Thoracic aorta (tissue), 2 donors: Measurements from ENCODE around the gene MCM5. TPM values are rescaled to one million over a fixed set of nuclear protein-coding genes. Genes with fewer than 3 reads are reported as not detected.
A peak's percentile ranks its signal among the peaks of the same experiment; 100 is the strongest.

Experiments used
- ATAC-seq: fragments of 150-250 bp; one replicate; pipeline ENCODE4 v1.8.0; 2017; ENCODE audit warnings: low read depth; ENCODE audit not compliant: insufficient number of reproducible peaks, low FRiP score
- DNase-seq: peaks from one replicate; pipeline ENCODE4 v3.0.0-alpha.2; 2020; ENCODE audit warnings: low spot score
- H3K27ac ChIP-seq, 2 donors: fragments of 200-600 bp; sonication (generic); 1 replicate in 1 of 2; 2 replicates in 1 of 2; pipeline ENCODE4 v1.5.1; 2016; ENCODE audit warnings: mild to moderate bottlenecking in 2 of 2, moderate library complexity in 2 of 2
- H3K27me3 ChIP-seq: fragments of 200-600 bp; sonication (generic); replicated peaks from 2 replicates; pipeline ENCODE4 v1.6.0; 2016; ENCODE audit warnings: mild to moderate bottlenecking; ENCODE audit not compliant: insufficient read depth
- H3K36me3 ChIP-seq: fragments of 200-600 bp; sonication (generic); one replicate; pipeline ENCODE4 v1.5.1; 2016
- H3K4me1 ChIP-seq, 2 donors: fragments of 200-600 bp; sonication (generic); 1 replicate in 1 of 2; 2 replicates in 1 of 2; pipeline versions ENCODE4 v1.5.1 to v1.6.0; 2016; ENCODE audit warnings: low read depth in 2 of 2, mild to moderate bottlenecking in 1 of 2; ENCODE audit not compliant: control insufficient read depth in 1 of 2
- H3K4me3 ChIP-seq: fragments of 200-600 bp; sonication (generic); 2 replicates; pipeline ENCODE4 v1.5.1; 2016; ENCODE audit warnings: mild to moderate bottlenecking
- H3K9me3 ChIP-seq: fragments of 200-600 bp; sonication (generic); 2 replicates; pipeline ENCODE4 v1.5.1; 2016
- total RNA-seq, 2 donors: library from RNA; depleted of rRNA; stranded (reverse); fragments of >200 nt; gene quantifications; one replicate each; pipeline versions ENCODE4 v1.1.0 to v1.2.3, GENCODE V29; 2016
- TF ChIP-seq, protein P1 (sequence below): fragments of 200-600 bp; sonication (generic); IDR thresholded peaks from one replicate; pipeline ENCODE4 v1.5.1; 2019; ENCODE audit warnings: antibody characterized with exemption

Gene MCM5
- total RNA-seq, result 10 to 100 TPM; 18.1 to 53.1 TPM

DNA sequence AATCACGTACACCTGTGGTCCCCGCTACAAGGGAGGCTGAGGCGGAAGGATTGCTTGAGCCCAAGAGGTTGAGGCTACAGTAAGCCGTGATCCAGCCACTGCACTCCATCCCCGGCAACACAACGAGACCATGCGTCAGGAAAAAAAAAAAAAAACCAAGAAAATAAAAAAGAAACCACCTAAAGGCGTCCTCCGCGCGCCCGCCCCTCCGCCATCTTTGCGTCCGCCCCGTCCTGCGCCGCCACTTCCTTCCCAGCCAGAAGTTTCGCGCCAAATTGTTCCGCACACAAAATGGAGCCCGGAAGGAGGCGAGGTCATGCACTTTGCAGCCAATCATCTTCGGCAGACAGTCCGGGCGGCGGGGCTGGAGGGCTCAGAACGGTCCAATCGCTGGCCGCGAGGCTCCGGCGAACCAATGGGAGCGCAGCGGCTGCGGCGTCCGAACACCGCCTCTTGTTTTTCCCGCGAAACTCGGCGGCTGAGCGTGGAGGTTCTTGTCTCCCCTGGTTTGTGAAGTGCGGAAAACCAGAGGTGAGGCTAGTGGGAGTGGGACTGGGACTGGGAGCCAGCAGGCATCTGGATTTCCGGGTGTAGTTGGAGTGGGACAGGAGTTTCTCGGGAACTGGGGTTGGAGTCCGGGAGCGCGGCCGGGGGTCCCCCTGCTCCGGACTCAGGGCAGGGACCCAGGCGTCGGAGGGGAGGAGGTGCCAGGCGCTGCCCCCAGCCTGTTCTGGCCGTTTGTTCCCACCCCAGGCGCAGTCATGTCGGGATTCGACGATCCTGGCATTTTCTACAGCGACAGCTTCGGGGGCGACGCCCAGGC, at the start of gene MCM5:
MCM5 (plus strand) TSS at position 463 of the 823 bp plus-strand sequence; CDS start at position 762, 299 bp downstream.
- Histone ChIP-seq H3K27me3 (no peaks in the 10 kb centered on the region), H3K4me3 (peak within 1 kb of the TSS; percentile 96), H3K9me3 (no peaks in the 10 kb centered on the region), H3K4me1 (peaks cover 4 to 15% of the 10 kb centered on the region in 2 donors), H3K36me3 (peaks cover 5% of the 10 kb centered on the region), H3K27ac (peak within 1 kb of the TSS; percentile 21 to 52)
- peak; percentile 96 for ATAC-seq
- TF ChIP-seq, protein P1, sequence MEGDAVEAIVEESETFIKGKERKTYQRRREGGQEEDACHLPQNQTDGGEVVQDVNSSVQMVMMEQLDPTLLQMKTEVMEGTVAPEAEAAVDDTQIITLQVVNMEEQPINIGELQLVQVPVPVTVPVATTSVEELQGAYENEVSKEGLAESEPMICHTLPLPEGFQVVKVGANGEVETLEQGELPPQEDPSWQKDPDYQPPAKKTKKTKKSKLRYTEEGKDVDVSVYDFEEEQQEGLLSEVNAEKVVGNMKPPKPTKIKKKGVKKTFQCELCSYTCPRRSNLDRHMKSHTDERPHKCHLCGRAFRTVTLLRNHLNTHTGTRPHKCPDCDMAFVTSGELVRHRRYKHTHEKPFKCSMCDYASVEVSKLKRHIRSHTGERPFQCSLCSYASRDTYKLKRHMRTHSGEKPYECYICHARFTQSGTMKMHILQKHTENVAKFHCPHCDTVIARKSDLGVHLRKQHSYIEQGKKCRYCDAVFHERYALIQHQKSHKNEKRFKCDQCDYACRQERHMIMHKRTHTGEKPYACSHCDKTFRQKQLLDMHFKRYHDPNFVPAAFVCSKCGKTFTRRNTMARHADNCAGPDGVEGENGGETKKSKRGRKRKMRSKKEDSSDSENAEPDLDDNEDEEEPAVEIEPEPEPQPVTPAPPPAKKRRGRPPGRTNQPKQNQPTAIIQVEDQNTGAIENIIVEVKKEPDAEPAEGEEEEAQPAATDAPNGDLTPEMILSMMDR, result no peak
- peak; percentile 97 for DNase-seq

DNA sequence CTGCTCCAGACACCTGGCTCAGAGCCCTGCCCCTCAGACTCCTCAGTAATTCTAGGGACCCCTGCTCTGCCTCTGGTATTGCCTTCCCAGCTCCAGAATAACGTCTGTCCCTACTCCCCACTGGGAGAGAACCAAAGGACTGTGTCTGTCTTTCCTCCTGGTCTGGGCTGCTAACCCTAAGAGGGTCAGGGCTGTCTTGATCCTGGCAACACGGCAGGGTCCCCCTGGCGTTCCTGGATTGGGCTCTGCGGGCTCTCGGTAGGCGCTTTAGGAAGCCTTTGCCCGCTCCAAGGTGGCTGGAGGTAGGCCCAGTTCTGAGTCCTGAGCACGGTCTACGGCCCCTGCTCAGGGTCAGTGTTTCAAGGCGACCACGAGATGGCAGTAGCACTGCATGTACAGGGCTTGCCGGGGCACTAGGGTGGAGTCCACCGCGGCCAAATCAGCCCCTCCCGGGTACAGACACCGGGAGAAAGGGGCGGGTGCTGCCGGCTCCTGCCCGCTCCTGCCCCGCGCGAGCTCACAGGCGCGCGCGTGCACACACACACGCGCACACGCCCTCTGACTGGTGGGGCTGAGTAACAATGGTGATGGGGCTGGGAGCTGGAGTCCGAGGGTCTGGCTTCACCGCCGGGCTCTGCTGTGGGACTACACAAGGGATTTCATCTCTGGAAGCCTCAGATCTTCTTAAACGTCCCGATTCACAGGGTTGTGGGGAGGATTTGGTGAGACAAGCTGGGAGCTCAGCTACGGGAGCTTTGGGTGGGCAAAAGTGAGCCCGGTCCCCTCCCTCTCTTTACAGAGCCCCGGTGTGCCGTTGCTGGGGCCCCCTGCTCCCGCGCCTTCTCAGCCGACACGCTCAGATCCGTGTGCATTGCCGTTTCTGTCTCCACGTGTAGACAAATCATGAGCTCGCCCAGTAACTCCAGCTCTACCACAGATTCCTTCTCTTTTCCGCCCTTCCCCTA, 49.1 kb upstream of the MCM5 start:
- peaks cover 3% of the 10 kb centered on the region for H3K36me3 ChIP-seq
- DNase-seq (peak; percentile 79), ATAC-seq (peak; percentile 68)
- H3K27ac ChIP-seq, result peak overlapping the region; percentile 55 to 72
- peak overlapping the region; percentile 76 for H3K4me3 ChIP-seq
- no peaks in the 10 kb centered on the region for H3K27me3 ChIP-seq
- H3K9me3 ChIP-seq, result no peaks in the 10 kb centered on the region
- TF ChIP-seq, protein P1, result peak; percentile 93
- H3K4me1 ChIP-seq, result peaks cover 16 to 32% of the 10 kb centered on the region in 2 donors

DNA sequence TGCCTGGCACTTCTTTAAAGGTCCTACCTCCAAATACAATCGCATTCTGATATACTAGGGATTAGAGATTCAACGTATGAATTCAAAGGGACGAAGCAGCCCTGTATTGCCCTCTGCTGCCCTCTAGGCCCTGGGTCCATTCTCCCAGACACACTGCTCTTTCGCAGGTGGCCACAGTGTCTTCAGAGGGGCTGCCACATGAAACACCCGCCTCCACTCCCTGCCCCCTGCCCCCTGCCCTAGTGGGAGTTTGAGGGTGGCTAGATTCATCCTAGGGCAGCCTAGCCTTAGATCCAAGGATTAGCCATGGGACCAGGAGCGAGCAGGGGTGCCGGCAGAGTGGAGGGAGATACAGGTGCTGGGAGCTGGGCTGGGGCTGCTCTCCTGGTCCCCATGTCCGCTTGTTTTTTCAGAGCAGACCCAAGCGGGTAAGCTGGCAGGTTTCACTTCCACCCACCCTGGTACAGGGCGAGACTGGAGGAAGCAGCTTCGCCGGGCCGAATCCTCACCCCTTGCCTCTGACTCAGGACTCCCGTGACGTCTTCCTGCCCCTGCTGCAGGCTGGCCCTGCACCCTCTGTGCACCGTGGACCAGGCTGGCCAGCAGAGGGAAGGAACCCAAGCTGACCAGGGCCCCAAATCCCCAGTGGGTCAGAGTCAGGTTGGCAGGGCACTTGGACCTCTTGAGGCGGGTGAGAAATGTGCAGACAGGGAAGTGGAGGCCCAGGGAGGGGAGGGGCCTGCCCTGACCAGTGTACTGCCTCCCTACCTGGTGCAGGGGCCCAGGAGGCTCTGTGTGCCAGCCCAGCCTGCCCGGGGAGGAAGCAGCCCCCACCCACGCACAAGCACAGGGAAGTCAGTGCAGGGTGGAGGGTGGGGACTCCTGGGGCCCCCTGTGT, 47.5 kb upstream of the MCM5 start:
- Histone ChIP-seq H3K9me3 (no peaks in the 10 kb centered on the region), H3K4me1 (peaks cover 16 to 32% of the 10 kb centered on the region in 2 donors), H3K4me3 (peak overlapping the region; percentile 58), H3K27me3 (no peaks in the 10 kb centered on the region), H3K36me3 (no peaks in the 10 kb centered on the region), H3K27ac (peak overlapping the region; percentile 11 to 68)
- DNase-seq, result peak; percentile 62
- ATAC-seq, result no peak
- TF ChIP-seq, protein P1, result no peak

DNA sequence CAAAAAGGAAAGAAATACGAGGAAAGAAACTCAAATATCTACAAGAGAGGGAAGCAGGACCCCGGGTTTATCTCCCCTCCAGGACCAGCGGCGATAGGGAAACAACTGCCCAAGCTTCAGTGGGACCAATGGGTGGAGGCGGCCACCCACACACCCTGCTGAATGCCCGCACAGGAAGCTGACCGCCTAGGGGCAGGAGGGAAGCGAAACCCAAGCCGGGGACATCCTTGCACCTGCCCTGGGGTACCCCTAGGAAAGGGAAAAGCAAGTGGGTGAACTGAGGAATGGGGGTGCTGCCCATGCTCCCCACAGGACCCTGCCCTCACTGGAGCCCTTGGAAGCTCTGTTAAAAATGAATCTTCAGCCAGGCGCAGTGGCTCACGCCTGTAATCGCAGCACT, 46.6 kb upstream of the MCM5 start:
- no peak for DNase-seq
- Histone ChIP-seq H3K9me3 (no peaks in the 10 kb centered on the region), H3K27ac (no peak overlapping the region), H3K4me1 (peaks cover 16 to 32% of the 10 kb centered on the region in 2 donors), H3K36me3 (no peaks in the 10 kb centered on the region), H3K27me3 (no peaks in the 10 kb centered on the region), H3K4me3 (no peak overlapping the region)
- no peak for ATAC-seq
- TF ChIP-seq, protein P1, result no peak
